ENCODE results near the gene CDKAL1.
"Not testable (repeated sequence)": the region's sequence is repeated elsewhere in the genome, so short reads cannot be mapped to it uniquely, and the experiment has no call there.

CDKAL1 gene

GRCh38 chr6:20744911-20745557 is 210.8 kb downstream of the CDKAL1 start:
- peaks cover under 1 to 4% of the 10 kb centered on the region in 2 donors for H3K36me3 ChIP-seq (ENCODE audit: control insufficient read depth in 1 of 2, insufficient read depth in 2 of 2, low read length in 2 of 2)
- no peaks in the 10 kb centered on the region for H3K27me3 ChIP-seq (ENCODE audit: control insufficient read depth in 1 of 2, insufficient read depth in 2 of 2, low read length in 2 of 2)
- H3K4me3 ChIP-seq (ENCODE audit: low read depth in 1 of 2, low read length in 2 of 2) = no peak overlapping the region
- H3K9me3 ChIP-seq (ENCODE audit: control insufficient read depth in 1 of 2, low read length in 2 of 2) = no peaks in the 10 kb centered on the region
- no peak overlapping the region for H3K9ac ChIP-seq (ENCODE audit: low read depth in 1 of 2, low read length in 2 of 2)
- no peak overlapping the region for H3K27ac ChIP-seq (ENCODE audit: low read depth, low read length)
- no peaks in the 10 kb centered on the region for H3K4me1 ChIP-seq (ENCODE audit: control insufficient read depth in 1 of 2, insufficient read depth in 2 of 2, low read length in 2 of 2)

GRCh38 chr6:20746024-20746423 is 211.8 kb downstream of the CDKAL1 start:
- Histone ChIP-seq H3K27ac (ENCODE audit: low read depth, low read length) (no peak overlapping the region), H3K9me3 (ENCODE audit: control insufficient read depth in 1 of 2, low read length in 2 of 2) (no peaks in the 10 kb centered on the region), H3K4me3 (ENCODE audit: low read depth in 1 of 2, low read length in 2 of 2) (no peak overlapping the region), H3K9ac (ENCODE audit: low read depth in 1 of 2, low read length in 2 of 2) (no peak overlapping the region), H3K27me3 (ENCODE audit: control insufficient read depth in 1 of 2, insufficient read depth in 2 of 2, low read length in 2 of 2) (no peaks in the 10 kb centered on the region), H3K36me3 (ENCODE audit: control insufficient read depth in 1 of 2, insufficient read depth in 2 of 2, low read length in 2 of 2) (no peaks in the 10 kb centered on the region), H3K4me1 (ENCODE audit: control insufficient read depth in 1 of 2, insufficient read depth in 2 of 2, low read length in 2 of 2) (no peaks in the 10 kb centered on the region)

- Histone ChIP-seq H3K27me3 (ENCODE audit: control insufficient read depth in 1 of 2, insufficient read depth in 2 of 2, low read length in 2 of 2) (no peaks in the 10 kb centered on the region), H3K9me3 (ENCODE audit: control insufficient read depth in 1 of 2, low read length in 2 of 2) (no peaks in the 10 kb centered on the region), H3K27ac (ENCODE audit: low read depth, low read length) (no peak overlapping the region), H3K9ac (ENCODE audit: low read depth in 1 of 2, low read length in 2 of 2) (no peak overlapping the region), H3K4me3 (ENCODE audit: low read depth in 1 of 2, low read length in 2 of 2) (no peak overlapping the region), H3K4me1 (ENCODE audit: control insufficient read depth in 1 of 2, insufficient read depth in 2 of 2, low read length in 2 of 2) (no peaks in the 10 kb centered on the region), H3K36me3 (ENCODE audit: control insufficient read depth in 1 of 2, insufficient read depth in 2 of 2, low read length in 2 of 2) (no peaks in the 10 kb centered on the region)
Measured at GRCh38 chr6:20746805-20747558, 212.7 kb downstream of the CDKAL1 start.

GRCh38 chr6:20747991-20748390 is 213.7 kb downstream of the CDKAL1 start:
- no peak overlapping the region for H3K27ac ChIP-seq (ENCODE audit: low read depth, low read length)
- no peaks in the 10 kb centered on the region for H3K27me3 ChIP-seq (ENCODE audit: control insufficient read depth in 1 of 2, insufficient read depth in 2 of 2, low read length in 2 of 2)
- H3K9me3 ChIP-seq (ENCODE audit: control insufficient read depth in 1 of 2, low read length in 2 of 2) = no peaks in the 10 kb centered on the region
- no peaks in the 10 kb centered on the region for H3K36me3 ChIP-seq (ENCODE audit: control insufficient read depth in 1 of 2, insufficient read depth in 2 of 2, low read length in 2 of 2)
- no peaks in the 10 kb centered on the region for H3K4me1 ChIP-seq (ENCODE audit: control insufficient read depth in 1 of 2, insufficient read depth in 2 of 2, low read length in 2 of 2)
- no peak overlapping the region for H3K9ac ChIP-seq (ENCODE audit: low read depth in 1 of 2, low read length in 2 of 2)
- no peak overlapping the region for H3K4me3 ChIP-seq (ENCODE audit: low read depth in 1 of 2, low read length in 2 of 2)

- H3K27me3 ChIP-seq (ENCODE audit: control insufficient read depth in 1 of 2, insufficient read depth in 2 of 2, low read length in 2 of 2) = no peaks in the 10 kb centered on the region
- H3K9ac ChIP-seq (ENCODE audit: low read depth in 1 of 2, low read length in 2 of 2) = no peak overlapping the region
- H3K9me3 ChIP-seq (ENCODE audit: control insufficient read depth in 1 of 2, low read length in 2 of 2) = peaks cover 0 to 4% of the 10 kb centered on the region in 2 donors
- no peak overlapping the region for H3K27ac ChIP-seq (ENCODE audit: low read depth, low read length)
- no peaks in the 10 kb centered on the region for H3K4me1 ChIP-seq (ENCODE audit: control insufficient read depth in 1 of 2, insufficient read depth in 2 of 2, low read length in 2 of 2)
- no peak overlapping the region for H3K4me3 ChIP-seq (ENCODE audit: low read depth in 1 of 2, low read length in 2 of 2)
- H3K36me3 ChIP-seq (ENCODE audit: control insufficient read depth in 1 of 2, insufficient read depth in 2 of 2, low read length in 2 of 2) = no peaks in the 10 kb centered on the region
Measured at GRCh38 chr6:20751293-20751935, 217.2 kb downstream of the CDKAL1 start.

- H3K9me3 ChIP-seq (ENCODE audit: control insufficient read depth in 1 of 2, low read length in 2 of 2) = peaks cover 0 to 4% of the 10 kb centered on the region in 2 donors
- no peaks in the 10 kb centered on the region for H3K4me1 ChIP-seq (ENCODE audit: control insufficient read depth in 1 of 2, insufficient read depth in 2 of 2, low read length in 2 of 2)
- H3K36me3 ChIP-seq (ENCODE audit: control insufficient read depth in 1 of 2, insufficient read depth in 2 of 2, low read length in 2 of 2) = no peaks in the 10 kb centered on the region
- H3K4me3 ChIP-seq (ENCODE audit: low read depth in 1 of 2, low read length in 2 of 2) = no peak overlapping the region
- no peak overlapping the region for H3K9ac ChIP-seq (ENCODE audit: low read depth in 1 of 2, low read length in 2 of 2)
- no peak overlapping the region for H3K27ac ChIP-seq (ENCODE audit: low read depth, low read length)
- H3K27me3 ChIP-seq (ENCODE audit: control insufficient read depth in 1 of 2, insufficient read depth in 2 of 2, low read length in 2 of 2) = no peaks in the 10 kb centered on the region
Measured at GRCh38 chr6:20755631-20756030, 221.4 kb downstream of the CDKAL1 start.

- not testable (repeated sequence) for H3K36me3 ChIP-seq (ENCODE audit: control insufficient read depth in 1 of 2, insufficient read depth in 2 of 2, low read length in 2 of 2); H3K27ac ChIP-seq (ENCODE audit: low read depth, low read length); H3K4me1 ChIP-seq (ENCODE audit: control insufficient read depth in 1 of 2, insufficient read depth in 2 of 2, low read length in 2 of 2); H3K27me3 ChIP-seq (ENCODE audit: control insufficient read depth in 1 of 2, insufficient read depth in 2 of 2, low read length in 2 of 2); H3K4me3 ChIP-seq (ENCODE audit: low read depth in 1 of 2, low read length in 2 of 2); H3K9ac ChIP-seq (ENCODE audit: low read depth in 1 of 2, low read length in 2 of 2); H3K9me3 ChIP-seq (ENCODE audit: control insufficient read depth in 1 of 2, low read length in 2 of 2)
Measured at GRCh38 chr6:20756584-20757147, 222.4 kb downstream of the CDKAL1 start.

GRCh38 chr6:20757761-20758160 is 223.5 kb downstream of the CDKAL1 start:
- Histone ChIP-seq H3K36me3 (ENCODE audit: control insufficient read depth in 1 of 2, insufficient read depth in 2 of 2, low read length in 2 of 2) (no peaks in the 10 kb centered on the region), H3K27ac (ENCODE audit: low read depth, low read length) (no peak overlapping the region), H3K4me1 (ENCODE audit: control insufficient read depth in 1 of 2, insufficient read depth in 2 of 2, low read length in 2 of 2) (no peaks in the 10 kb centered on the region), H3K9me3 (ENCODE audit: control insufficient read depth in 1 of 2, low read length in 2 of 2) (peaks cover 0 to 4% of the 10 kb centered on the region in 2 donors), H3K27me3 (ENCODE audit: control insufficient read depth in 1 of 2, insufficient read depth in 2 of 2, low read length in 2 of 2) (no peaks in the 10 kb centered on the region), H3K9ac (ENCODE audit: low read depth in 1 of 2, low read length in 2 of 2) (no peak overlapping the region), H3K4me3 (ENCODE audit: low read depth in 1 of 2, low read length in 2 of 2) (no peak overlapping the region)

- no peaks in the 10 kb centered on the region for H3K4me1 ChIP-seq (ENCODE audit: control insufficient read depth in 1 of 2, insufficient read depth in 2 of 2, low read length in 2 of 2)
- H3K9me3 ChIP-seq (ENCODE audit: control insufficient read depth in 1 of 2, low read length in 2 of 2) = no peaks in the 10 kb centered on the region
- H3K4me3 ChIP-seq (ENCODE audit: low read depth in 1 of 2, low read length in 2 of 2) = no peak overlapping the region
- no peak overlapping the region for H3K27ac ChIP-seq (ENCODE audit: low read depth, low read length)
- H3K9ac ChIP-seq (ENCODE audit: low read depth in 1 of 2, low read length in 2 of 2) = no peak overlapping the region
- H3K36me3 ChIP-seq (ENCODE audit: control insufficient read depth in 1 of 2, insufficient read depth in 2 of 2, low read length in 2 of 2) = no peaks in the 10 kb centered on the region
- no peaks in the 10 kb centered on the region for H3K27me3 ChIP-seq (ENCODE audit: control insufficient read depth in 1 of 2, insufficient read depth in 2 of 2, low read length in 2 of 2)
Measured at GRCh38 chr6:20763296-20763695, 229.0 kb downstream of the CDKAL1 start.

GRCh38 chr6:20769631-20770030 is 235.4 kb downstream of the CDKAL1 start:
- no peaks in the 10 kb centered on the region for H3K36me3 ChIP-seq (ENCODE audit: control insufficient read depth in 1 of 2, insufficient read depth in 2 of 2, low read length in 2 of 2)
- H3K9me3 ChIP-seq (ENCODE audit: control insufficient read depth in 1 of 2, low read length in 2 of 2) = no peaks in the 10 kb centered on the region
- H3K27me3 ChIP-seq (ENCODE audit: control insufficient read depth in 1 of 2, insufficient read depth in 2 of 2, low read length in 2 of 2) = no peaks in the 10 kb centered on the region
- no peaks in the 10 kb centered on the region for H3K4me1 ChIP-seq (ENCODE audit: control insufficient read depth in 1 of 2, insufficient read depth in 2 of 2, low read length in 2 of 2)
- H3K27ac ChIP-seq (ENCODE audit: low read depth, low read length) = no peak overlapping the region
- no peak overlapping the region for H3K9ac ChIP-seq (ENCODE audit: low read depth in 1 of 2, low read length in 2 of 2)
- H3K4me3 ChIP-seq (ENCODE audit: low read depth in 1 of 2, low read length in 2 of 2) = no peak overlapping the region
